IgD-negative memory B cell (primary cell): ENCODE data around the gene LINC00237. TPM values are rescaled to one million over a fixed set of nuclear protein-coding genes. Genes with fewer than 3 reads are reported as not detected.
A peak's percentile ranks its signal among the peaks of the same experiment; 100 is the strongest.

Source experiments
- H3K27ac Mint-ChIP-seq, 3 donors: one replicate each; pipeline ENCODE4 v1.8.0; 2020 to 2022; ENCODE audit warnings: mild to moderate bottlenecking in 3 of 3, mixed read lengths in 3 of 3, moderate library complexity in 1 of 3
- H3K27me3 Mint-ChIP-seq: one replicate; pipeline ENCODE4 v1.8.0; 2021; ENCODE audit warnings: mixed read lengths
- H3K36me3 Mint-ChIP-seq: one replicate; pipeline ENCODE4 v1.8.0; 2020; ENCODE audit warnings: mild to moderate bottlenecking, mixed read lengths
- H3K4me1 Mint-ChIP-seq, 3 donors: one replicate each; pipeline ENCODE4 v1.8.0; 2020 to 2022; ENCODE audit warnings: mixed read lengths in 3 of 3, mild to moderate bottlenecking in 1 of 3
- H3K4me3 Mint-ChIP-seq, 4 donors: one replicate each; pipeline ENCODE4 v1.8.0; 2020 to 2022; ENCODE audit warnings: mild to moderate bottlenecking in 4 of 4, mixed read lengths in 4 of 4, moderate library complexity in 3 of 4
- H3K9me3 Mint-ChIP-seq, 3 donors: one replicate each; pipeline ENCODE4 v1.8.0; 2020 to 2021; ENCODE audit warnings: mixed read lengths in 3 of 3, mild to moderate bottlenecking in 1 of 3
- polyA plus RNA-seq: library from polyadenylated mRNA; unstranded; fragments of 300-500 nt; fragmentation: Illumina TruSeq; gene quantifications from one replicate; pipeline ENCODE4 v1.2.3, GENCODE V29; 2021

The LINC00237 gene
- not detected for polyA plus RNA-seq

DNA sequence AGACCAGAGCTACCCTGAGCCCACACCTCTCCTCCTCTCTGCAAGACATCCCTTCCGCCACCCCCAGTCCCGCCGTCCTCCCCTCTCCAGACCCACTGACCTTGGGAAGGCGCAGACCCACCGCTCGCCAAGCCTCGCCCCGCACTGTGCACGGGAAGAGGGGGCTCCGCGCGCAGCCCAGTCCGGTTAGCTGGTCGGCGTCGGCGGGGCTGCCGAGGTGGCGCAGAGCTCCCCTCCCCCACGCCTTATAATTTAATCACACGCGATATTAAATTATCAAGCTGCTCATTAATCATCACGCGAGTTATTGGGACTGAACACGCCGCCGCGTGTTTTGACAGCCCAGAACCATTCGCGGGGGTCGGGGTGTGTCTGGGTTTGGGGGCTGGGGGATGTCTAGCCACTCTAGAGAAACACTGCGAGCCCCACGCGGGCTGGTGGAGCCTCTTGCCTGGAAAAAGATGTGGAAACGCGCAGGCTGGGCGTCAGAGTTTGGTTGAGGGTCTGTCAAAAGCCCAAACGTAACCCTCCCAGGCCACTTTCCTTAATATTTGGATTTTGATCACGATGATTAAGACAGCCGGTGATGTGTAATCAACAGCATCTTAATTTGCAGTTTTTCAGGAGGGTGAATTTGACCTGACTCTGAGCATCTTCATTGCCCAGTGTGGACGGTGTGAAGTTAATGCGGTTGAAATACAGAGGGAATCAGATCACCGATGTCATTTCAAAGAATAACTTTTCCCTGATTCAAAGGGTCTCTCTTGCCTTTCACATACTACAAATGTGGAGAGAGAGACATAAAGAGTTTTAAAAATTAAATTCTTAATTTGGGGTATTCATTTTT is at the start of gene LINC00237:
TSS of gene LINC00237 (minus strand) at position 188 of the 847 bp plus-strand sequence.
- peak within 1 kb of the TSS in 1 of 3 donors; percentile 25 for H3K27ac Mint-ChIP-seq
- H3K4me3 Mint-ChIP-seq = peak within 1 kb of the TSS in 2 of 4 donors; percentile 49 to 70
- H3K27me3 Mint-ChIP-seq = peaks cover 46% of the 10 kb centered on the region
- peaks cover 2 to 5% (median 3%) of the 10 kb centered on the region in 3 donors for H3K9me3 Mint-ChIP-seq
- H3K36me3 Mint-ChIP-seq = peaks cover 2% of the 10 kb centered on the region
- peaks cover 4 to 17% (median 11%) of the 10 kb centered on the region in 3 donors for H3K4me1 Mint-ChIP-seq

GRCh38 chr20:21155268-21155667 is 49.1 kb upstream of the LINC00237 start:
- Mint-ChIP-seq H3K36me3 (peaks cover 19% of the 10 kb centered on the region), H3K27ac (no peak overlapping the region), H3K27me3 (no peaks in the 10 kb centered on the region), H3K9me3 (peaks cover 0 to 5% (median under 1%) of the 10 kb centered on the region in 3 donors), H3K4me3 (no peak overlapping the region), H3K4me1 (no peaks in the 10 kb centered on the region)

DNA sequence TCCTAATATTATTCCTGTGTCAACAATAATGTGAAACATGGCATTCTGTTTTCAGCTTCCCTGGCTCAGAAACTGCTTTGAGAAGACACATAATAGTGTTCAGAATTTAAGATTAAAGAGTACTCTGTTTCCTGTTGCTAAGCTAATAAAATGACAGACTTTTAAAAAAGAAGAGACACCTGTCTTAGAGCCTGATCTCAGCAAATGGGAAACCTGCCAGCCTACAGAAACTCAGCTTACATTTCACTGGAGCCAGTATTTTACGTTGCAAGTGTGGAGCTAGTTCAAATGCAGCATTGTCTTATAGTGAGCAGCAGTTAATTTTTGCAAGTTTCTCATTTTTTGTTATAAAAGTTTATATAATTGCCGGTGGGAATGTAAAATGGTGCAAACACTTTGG is 48.5 kb upstream of the LINC00237 start:
- Mint-ChIP-seq H3K4me1 (no peaks in the 10 kb centered on the region), H3K9me3 (peaks cover 0 to 3% (median 0%) of the 10 kb centered on the region in 3 donors), H3K27me3 (no peaks in the 10 kb centered on the region), H3K36me3 (peaks cover 19% of the 10 kb centered on the region), H3K4me3 (no peak overlapping the region), H3K27ac (no peak overlapping the region)

GRCh38 chr20:21151791-21152190 is 45.6 kb upstream of the LINC00237 start:
- peaks cover 17% of the 10 kb centered on the region for H3K36me3 Mint-ChIP-seq
- H3K4me1 Mint-ChIP-seq = no peaks in the 10 kb centered on the region
- no peak overlapping the region for H3K4me3 Mint-ChIP-seq
- peaks cover 0 to 3% (median 0%) of the 10 kb centered on the region in 3 donors for H3K9me3 Mint-ChIP-seq
- no peak overlapping the region for H3K27ac Mint-ChIP-seq
- no peaks in the 10 kb centered on the region for H3K27me3 Mint-ChIP-seq

GRCh38 chr20:21149344-21149743 is 43.2 kb upstream of the LINC00237 start:
- H3K4me3 Mint-ChIP-seq = no peak overlapping the region
- peaks cover 14% of the 10 kb centered on the region for H3K36me3 Mint-ChIP-seq
- H3K27ac Mint-ChIP-seq = no peak overlapping the region
- no peaks in the 10 kb centered on the region for H3K4me1 Mint-ChIP-seq
- H3K9me3 Mint-ChIP-seq = peaks cover 0 to 3% (median 0%) of the 10 kb centered on the region in 3 donors
- no peaks in the 10 kb centered on the region for H3K27me3 Mint-ChIP-seq

- Mint-ChIP-seq H3K9me3 (no peaks in the 10 kb centered on the region), H3K27ac (no peak overlapping the region), H3K36me3 (peaks cover 8% of the 10 kb centered on the region)
Measured at GRCh38 chr20:21147593-21147992, 41.4 kb upstream of the LINC00237 start.

GRCh38 chr20:21146215-21146614 is 40.1 kb upstream of the LINC00237 start:
- Mint-ChIP-seq H3K9me3 (no peaks in the 10 kb centered on the region), H3K36me3 (peaks cover 9% of the 10 kb centered on the region)

More at GRCh38 chr20:21147593-21147992, 41.4 kb upstream of the LINC00237 start:
- Mint-ChIP-seq H3K4me1 (no peaks in the 10 kb centered on the region), H3K4me3 (no peak overlapping the region), H3K27me3 (no peaks in the 10 kb centered on the region)

GRCh38 chr20:21145424-21145823 is 39.3 kb upstream of the LINC00237 start:
- H3K4me3 Mint-ChIP-seq = no peak overlapping the region
- H3K4me1 Mint-ChIP-seq = no peaks in the 10 kb centered on the region
- no peaks in the 10 kb centered on the region for H3K9me3 Mint-ChIP-seq
- no peak overlapping the region for H3K27ac Mint-ChIP-seq
- peaks cover 6% of the 10 kb centered on the region for H3K36me3 Mint-ChIP-seq
- H3K27me3 Mint-ChIP-seq = no peaks in the 10 kb centered on the region

More at GRCh38 chr20:21146215-21146614, 40.1 kb upstream of the LINC00237 start:
- Mint-ChIP-seq H3K27ac (no peak overlapping the region), H3K4me3 (no peak overlapping the region), H3K4me1 (no peaks in the 10 kb centered on the region), H3K27me3 (no peaks in the 10 kb centered on the region)

DNA sequence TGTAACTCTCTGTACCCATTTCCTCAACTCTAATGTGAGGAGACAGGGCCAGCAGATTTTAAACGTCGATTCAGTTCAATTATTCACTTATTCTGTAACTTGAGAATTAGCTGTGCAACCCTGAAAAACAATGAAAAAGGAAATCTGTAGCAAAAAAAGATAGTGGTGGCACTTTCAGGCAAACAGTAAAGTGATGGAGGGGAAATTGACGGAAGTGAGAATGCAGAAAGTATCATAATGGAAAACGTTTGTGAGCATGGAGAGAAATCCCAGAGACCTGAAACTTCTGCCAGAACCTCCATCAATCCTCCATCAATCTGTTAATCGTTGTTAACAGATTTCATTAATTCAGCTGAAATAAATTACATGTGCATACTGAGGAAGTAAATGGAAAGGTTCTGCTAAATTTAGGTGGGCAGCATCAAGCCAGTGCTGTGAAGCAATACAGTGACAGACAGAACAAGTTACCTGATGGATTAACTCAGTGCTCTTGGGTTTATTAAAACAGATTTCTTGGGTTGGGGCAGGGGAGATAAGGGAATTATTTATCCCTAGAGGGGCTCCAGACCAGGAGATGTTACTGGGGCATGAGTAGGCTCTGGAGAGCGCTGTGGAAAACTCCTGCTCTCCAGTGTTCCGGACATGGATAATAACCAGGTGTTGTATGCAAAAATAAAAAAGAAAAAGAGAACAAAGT is 37.2 kb upstream of the LINC00237 start:
- Mint-ChIP-seq H3K36me3 (peaks cover 11% of the 10 kb centered on the region), H3K4me3 (no peak overlapping the region), H3K27me3 (no peaks in the 10 kb centered on the region), H3K27ac (peak overlapping the region in 1 of 3 donors; percentile 82), H3K9me3 (no peaks in the 10 kb centered on the region), H3K4me1 (no peaks in the 10 kb centered on the region)

- H3K9me3 Mint-ChIP-seq = no peaks in the 10 kb centered on the region
- no peak overlapping the region for H3K27ac Mint-ChIP-seq
- H3K36me3 Mint-ChIP-seq = peaks cover 17% of the 10 kb centered on the region
- H3K4me3 Mint-ChIP-seq = no peak overlapping the region
- no peaks in the 10 kb centered on the region for H3K4me1 Mint-ChIP-seq
- no peaks in the 10 kb centered on the region for H3K27me3 Mint-ChIP-seq
Measured at GRCh38 chr20:21141825-21142224, 35.7 kb upstream of the LINC00237 start.

GRCh38 chr20:21139881-21140566 is 33.9 kb upstream of the LINC00237 start:
- Mint-ChIP-seq H3K36me3 (peaks cover 18% of the 10 kb centered on the region), H3K27me3 (no peaks in the 10 kb centered on the region), H3K4me3 (no peak overlapping the region), H3K27ac (no peak overlapping the region), H3K4me1 (peaks cover 0 to 4% (median 0%) of the 10 kb centered on the region in 3 donors), H3K9me3 (no peaks in the 10 kb centered on the region)

DNA sequence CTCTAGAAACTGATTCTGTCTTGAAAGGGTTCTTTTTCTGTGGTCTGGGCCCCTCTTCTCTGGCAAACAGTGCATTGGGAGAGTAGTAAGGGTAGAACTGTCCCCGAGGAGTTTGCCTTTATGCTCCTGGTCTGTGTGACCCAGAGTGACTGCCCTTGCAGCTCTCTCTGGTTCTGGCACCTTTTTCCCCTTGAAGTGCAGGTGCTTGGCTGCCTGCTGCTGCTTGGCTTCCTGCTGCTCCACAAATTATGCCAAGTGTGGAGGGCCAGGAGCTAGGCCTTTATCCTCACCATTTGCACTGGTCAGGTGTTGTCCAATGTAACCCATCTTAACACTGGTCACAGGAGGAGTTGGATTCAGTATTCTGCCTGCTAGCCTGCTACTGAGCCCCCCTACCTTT is 30.9 kb upstream of the LINC00237 start:
- H3K4me1 Mint-ChIP-seq = peaks cover 0 to 5% (median 0%) of the 10 kb centered on the region in 3 donors
- peaks cover 19% of the 10 kb centered on the region for H3K36me3 Mint-ChIP-seq
- H3K27ac Mint-ChIP-seq = no peak overlapping the region
- H3K4me3 Mint-ChIP-seq = no peak overlapping the region
- no peaks in the 10 kb centered on the region for H3K27me3 Mint-ChIP-seq
- no peaks in the 10 kb centered on the region for H3K9me3 Mint-ChIP-seq

GRCh38 chr20:21136015-21136732 is 30.0 kb upstream of the LINC00237 start:
- Mint-ChIP-seq H3K36me3 (peaks cover 22% of the 10 kb centered on the region), H3K4me3 (no peak overlapping the region), H3K4me1 (peaks cover 0 to 5% (median 0%) of the 10 kb centered on the region in 3 donors), H3K27ac (no peak overlapping the region), H3K9me3 (no peaks in the 10 kb centered on the region), H3K27me3 (no peaks in the 10 kb centered on the region)

DNA sequence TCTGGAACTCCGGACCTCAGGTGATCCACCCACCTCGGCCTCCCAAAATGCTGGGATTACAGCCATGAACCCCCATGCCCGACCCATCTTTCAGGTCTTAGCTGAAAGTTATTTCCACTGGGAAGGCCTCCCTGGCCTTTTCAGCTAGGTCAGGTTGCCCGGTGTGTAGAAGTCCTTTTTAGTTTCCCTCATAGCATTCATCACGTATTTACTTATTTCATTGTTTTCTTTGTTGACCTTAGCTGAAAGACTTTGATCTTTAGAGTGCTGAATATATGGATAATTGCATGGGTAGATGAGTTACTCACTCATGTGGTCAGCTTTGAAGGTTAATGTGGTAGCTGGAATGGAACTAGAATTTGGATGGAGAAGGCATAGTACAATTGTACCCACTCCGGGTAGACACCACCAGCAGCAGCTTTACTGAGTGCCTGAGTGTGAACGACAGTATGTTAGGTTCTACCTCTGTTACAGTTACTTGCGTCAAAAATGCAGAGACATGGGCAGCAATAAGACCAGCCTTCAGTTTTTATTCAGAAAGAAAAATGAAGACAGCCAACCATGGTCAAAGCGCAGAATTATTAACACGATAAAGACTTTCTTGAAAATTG is 28.8 kb upstream of the LINC00237 start:
- H3K4me3 Mint-ChIP-seq = no peak overlapping the region

More for the DNA sequence above, 28.8 kb upstream of the LINC00237 start:
- Mint-ChIP-seq H3K4me1 (peaks cover under 1 to 5% (median 3%) of the 10 kb centered on the region in 3 donors), H3K27ac (no peak overlapping the region), H3K27me3 (no peaks in the 10 kb centered on the region), H3K9me3 (no peaks in the 10 kb centered on the region), H3K36me3 (peaks cover 26% of the 10 kb centered on the region)
